OCI-LY3 (cell line): ENCODE measurements around the gene UQCC5.

Experiments
- H2AFZ ChIP-seq: fragments of 200-600, 300-600 bp; shearing (Covaris generic); 2 replicates; pipeline ENCODE4 v1.6.0; 2014; ENCODE audit warnings: antibody characterized with exemption, low read depth, low read length
- H3K27ac ChIP-seq: fragments of 200-600, 300-600 bp; sonication (generic); 2 replicates; pipeline ENCODE4 v1.5.1; 2014; ENCODE audit warnings: mild to moderate bottlenecking, low read length, moderate library complexity, mixed read lengths
- H3K27me3 ChIP-seq: fragments of 200-600, 300-600 bp; sonication (generic); 2 replicates; pipeline ENCODE4 v1.6.1; 2014; ENCODE audit warnings: low read depth, low read length, mixed read lengths
- H3K36me3 ChIP-seq: fragments of 200-600, 300-600 bp; sonication (generic); replicated peaks from 2 replicates; pipeline ENCODE3; 2014; ENCODE audit warnings: low read depth, low read length, mixed read lengths
- H3K4me1 ChIP-seq: fragments of 300-600, 200-600 bp; sonication (generic); 2 replicates; pipeline ENCODE4 v1.6.1; 2014; ENCODE audit warnings: low read length, mixed read lengths
- H3K4me2 ChIP-seq: fragments of 200-600, 300-600 bp; sonication (generic); 2 replicates; pipeline ENCODE4 v1.6.1; 2014; ENCODE audit warnings: low read length, mixed read lengths
- H3K4me3 ChIP-seq: fragments of 300-600, 200-600 bp; sonication (generic); 2 replicates; pipeline ENCODE4 v1.5.1; 2014; ENCODE audit warnings: antibody characterized with exemption, mild to moderate bottlenecking, low read length, moderate library complexity
- H3K79me2 ChIP-seq: fragments of 300-600, 200-600 bp; shearing (Covaris generic); 2 replicates; pipeline ENCODE4 v1.6.1; 2014; ENCODE audit warnings: mild to moderate bottlenecking, low read length, mixed read lengths
- H3K9ac ChIP-seq: fragments of 300-600, 200-600 bp; shearing (Covaris generic); 2 replicates; pipeline ENCODE4 v1.6.0; 2014; ENCODE audit warnings: mild to moderate bottlenecking, low read length, moderate library complexity
- H3K9me3 ChIP-seq: fragments of 200-600, 300-600 bp; shearing (Covaris generic); 2 replicates; pipeline ENCODE4 v1.6.1; 2014; ENCODE audit warnings: low read length, mixed read lengths; ENCODE audit not compliant: insufficient read depth
- H4K20me1 ChIP-seq: fragments of 200-600, 300-600 bp; sonication (generic); 2 replicates; pipeline ENCODE4 v1.6.1; 2016; ENCODE audit warnings: low read length, mixed read lengths; ENCODE audit not compliant: insufficient read depth
- CTCF ChIP-seq: fragments of 200-600, 300-600 bp; sonication (generic); IDR thresholded peaks from 2 replicates; pipeline ENCODE4 v1.5.1; 2014; ENCODE audit warnings: antibody characterized with exemption, low read length, low read depth
- EZH2phosphoT487 ChIP-seq: fragments of 200-600 bp; shearing (Covaris generic); IDR thresholded peaks from 2 replicates; pipeline ENCODE4 v1.6.1; 2018; ENCODE audit warnings: antibody characterized with exemption, mixed run types, low read depth

UQCC5 gene

GRCh38 chr3:52527039-52527731, 9.2 kb upstream of the UQCC5 start:
- H3K36me3 ChIP-seq, result peaks cover 33% of the 10 kb centered on the region
- H3K4me3 ChIP-seq, result no peak overlapping the region
- H3K4me2 ChIP-seq, result no peak overlapping the region
- H3K27ac ChIP-seq, result no peak overlapping the region
- no peak overlapping the region for H2AFZ ChIP-seq
- peaks cover 19% of the 10 kb centered on the region for H4K20me1 ChIP-seq
- peaks cover 4% of the 10 kb centered on the region for H3K4me1 ChIP-seq
- no peaks in the 10 kb centered on the region for H3K9me3 ChIP-seq
- peaks cover 22% of the 10 kb centered on the region for H3K79me2 ChIP-seq
- H3K9ac ChIP-seq, result no peak overlapping the region
- TF ChIP-seq CTCF (no peak), EZH2phosphoT487 (no peak)
- no peaks in the 10 kb centered on the region for H3K27me3 ChIP-seq

- peaks cover 30% of the 10 kb centered on the region for H3K79me2 ChIP-seq
- TF ChIP-seq CTCF (no peak), EZH2phosphoT487 (no peak)
- H3K36me3 ChIP-seq, result peaks cover 33% of the 10 kb centered on the region
- H3K4me1 ChIP-seq, result peaks cover 8% of the 10 kb centered on the region
- H3K27me3 ChIP-seq, result no peaks in the 10 kb centered on the region
- peaks cover 23% of the 10 kb centered on the region for H4K20me1 ChIP-seq
- no peak overlapping the region for H3K9ac ChIP-seq
- no peaks in the 10 kb centered on the region for H3K9me3 ChIP-seq
- H2AFZ ChIP-seq, result no peak overlapping the region
- no peak overlapping the region for H3K4me2 ChIP-seq
- H3K27ac ChIP-seq, result no peak overlapping the region
- H3K4me3 ChIP-seq, result no peak overlapping the region
Measured at GRCh38 chr3:52527732-52528585, 8.4 kb upstream of the UQCC5 start.

GRCh38 chr3:52528586-52529375, 7.6 kb upstream of the UQCC5 start:
- Histone ChIP-seq H3K36me3 (peaks cover 31% of the 10 kb centered on the region), H3K4me2 (no peak overlapping the region), H3K27me3 (no peaks in the 10 kb centered on the region), H2AFZ (no peak overlapping the region), H3K9me3 (no peaks in the 10 kb centered on the region), H3K27ac (no peak overlapping the region), H3K9ac (no peak overlapping the region), H4K20me1 (peaks cover 23% of the 10 kb centered on the region), H3K4me3 (no peak overlapping the region), H3K79me2 (peaks cover 35% of the 10 kb centered on the region), H3K4me1 (peaks cover 8% of the 10 kb centered on the region)
- no peak for TF ChIP-seq CTCF
- no peak for TF ChIP-seq EZH2phosphoT487
